RPMI7951 (cell line): ENCODE results near the gene CEP164. TPM values are rescaled to one million over a fixed set of nuclear protein-coding genes. Genes with fewer than 3 reads are reported as not detected.
"Not testable (repeated sequence)": the region's sequence is repeated elsewhere in the genome, so short reads cannot be mapped to it uniquely, and the experiment has no call there.

Source experiments
- DNase-seq: peaks from one replicate; pipeline ENCODE4 v3.0.0-alpha.2; 2012; ENCODE audit warnings: low read depth
- total RNA-seq: library from RNA; depleted of rRNA; stranded (reverse); fragments of >200 nt; shearing (Covaris generic); gene quantifications from 2 replicates; pipeline ENCODE4 v1.2.3, GENCODE V29; 2014

The CEP164 gene
- total RNA-seq, 1 experiment from 2014 or later: 20.7 TPM

- DNase-seq: no peak
These were observed 113.7 kb downstream of the CEP164 start for GRCh38 chr11:117441146-117441975.

- DNase-seq: no peak
These were observed 114.6 kb downstream of the CEP164 start for GRCh38 chr11:117442049-117442868.

GRCh38 chr11:117442869-117443239 lies 115.2 kb downstream of the CEP164 start:
- DNase-seq: no peak

- no peak for DNase-seq
These were observed 115.9 kb downstream of the CEP164 start for GRCh38 chr11:117443266-117444186.

- DNase-seq: no peak
These were observed 116.6 kb downstream of the CEP164 start for GRCh38 chr11:117444256-117444655.

GRCh38 chr11:117444711-117445658 lies 117.3 kb downstream of the CEP164 start:
- DNase-seq: no peak

GRCh38 chr11:117449111-117449693 lies 121.5 kb downstream of the CEP164 start:
- DNase-seq: peak; percentile 26

- no peak for DNase-seq
These were observed 126.4 kb downstream of the CEP164 start for GRCh38 chr11:117453886-117454563.

- DNase-seq: no peak
These were observed 126.9 kb downstream of the CEP164 start for GRCh38 chr11:117454564-117454917.

- no peak for DNase-seq
These were observed 128.5 kb downstream of the CEP164 start for GRCh38 chr11:117456027-117456720.

- DNase-seq: not testable (repeated sequence)
These were observed 129.0 kb downstream of the CEP164 start for GRCh38 chr11:117456721-117457029.

GRCh38 chr11:117457031-117457785 lies 129.6 kb downstream of the CEP164 start:
- DNase-seq: no peak

- DNase-seq: no peak
These were observed 130.2 kb downstream of the CEP164 start for GRCh38 chr11:117457835-117458234.

- DNase-seq: no peak
These were observed 130.8 kb downstream of the CEP164 start for GRCh38 chr11:117458275-117459122.

- no peak for DNase-seq
These were observed 131.7 kb downstream of the CEP164 start for GRCh38 chr11:117459123-117459978.

GRCh38 chr11:117459979-117460300 lies 132.3 kb downstream of the CEP164 start:
- no peak for DNase-seq
